ENCODE measurements around the gene CHRM3. TPM values are rescaled to one million over a fixed set of nuclear protein-coding genes. Genes with fewer than 3 reads are reported as not detected.
"Not testable (repeated sequence)": the region's sequence is repeated elsewhere in the genome, so short reads cannot be mapped to it uniquely, and the experiment has no call there.

CHRM3 gene
- total RNA-seq, 1 donor from 2014 or later: not detected

GRCh38 chr1:239367196-239367810, 19.1 kb upstream of the CHRM3 start:
- no peak for TF ChIP-seq CTCF (IDR thresholded peaks at IDR 0.05)
- ChIA-PET POLR2A (no interaction called here), CTCF (no interaction called here)
- Mint-ChIP-seq H3K27me3 (no peaks in the 10 kb centered on the region), H3K4me3 (no peak overlapping the region), H3K36me3 (ENCODE audit: low read depth) (no peaks in the 10 kb centered on the region), H3K27ac (no peak overlapping the region), H3K4me1 (no peaks in the 10 kb centered on the region), H3K9me3 (peaks cover 7% of the 10 kb centered on the region)
- intact Hi-C loops (cut with micrococcal nuclease): no loop called here
- DNase-seq (no peak), ATAC-seq (ENCODE audit: low read depth) (no peak)

GRCh38 chr1:239368436-239369109, 17.8 kb upstream of the CHRM3 start:
- H3K4me3 Mint-ChIP-seq: no peak overlapping the region
- intact Hi-C loops (cut with micrococcal nuclease): no loop called here
- H3K27me3 Mint-ChIP-seq: no peaks in the 10 kb centered on the region
- H3K36me3 Mint-ChIP-seq (ENCODE audit: low read depth): no peaks in the 10 kb centered on the region
- no peak for ATAC-seq (ENCODE audit: low read depth)
- no peak for DNase-seq
- H3K27ac Mint-ChIP-seq: no peak overlapping the region
- ChIA-PET POLR2A (no interaction called here), CTCF (no interaction called here)
- no peak for TF ChIP-seq CTCF (IDR thresholded peaks at IDR 0.05)
- peaks cover 9% of the 10 kb centered on the region for H3K9me3 Mint-ChIP-seq
- H3K4me1 Mint-ChIP-seq: no peaks in the 10 kb centered on the region

GRCh38 chr1:239370869-239371268, 15.5 kb upstream of the CHRM3 start:
- CTCF ChIA-PET; H3K4me3 Mint-ChIP-seq; DNase-seq; H3K36me3 Mint-ChIP-seq (ENCODE audit: low read depth); H3K9me3 Mint-ChIP-seq; H3K27me3 Mint-ChIP-seq; H3K4me1 Mint-ChIP-seq; intact Hi-C loops (cut with micrococcal nuclease); ATAC-seq (ENCODE audit: low read depth); H3K27ac Mint-ChIP-seq; POLR2A ChIA-PET: not testable (repeated sequence)

GRCh38 chr1:239382666-239383065, 3.7 kb upstream of the CHRM3 start:
- H3K4me1 Mint-ChIP-seq: peaks cover 2% of the 10 kb centered on the region
- ChIA-PET CTCF (no interaction called here), POLR2A (no interaction called here)
- ATAC-seq (ENCODE audit: low read depth): no peak
- peaks cover 17% of the 10 kb centered on the region for H3K27me3 Mint-ChIP-seq
- H3K27ac Mint-ChIP-seq: no peak overlapping the region
- no peaks in the 10 kb centered on the region for H3K9me3 Mint-ChIP-seq
- intact Hi-C loops (cut with micrococcal nuclease): no loop called here
- H3K36me3 Mint-ChIP-seq (ENCODE audit: low read depth): no peaks in the 10 kb centered on the region
- no peak overlapping the region for H3K4me3 Mint-ChIP-seq
- no peak for TF ChIP-seq CTCF (IDR thresholded peaks at IDR 0.05)
- no peak for DNase-seq

- POLR2A ChIA-PET: no interaction called here
- Mint-ChIP-seq H3K36me3 (ENCODE audit: low read depth) (no peaks in the 10 kb centered on the region), H3K4me1 (peaks cover 2% of the 10 kb centered on the region), H3K9me3 (no peaks in the 10 kb centered on the region), H3K27ac (no peak overlapping the region), H3K27me3 (peaks cover 25% of the 10 kb centered on the region), H3K4me3 (no peak overlapping the region)
- intact Hi-C loops (cut with micrococcal nuclease): no loop called here
- ATAC-seq (ENCODE audit: low read depth): no peak
- CTCF ChIA-PET: no interaction called here
- no peak for DNase-seq
- TF ChIP-seq CTCF (IDR thresholded peaks at IDR 0.05): no peak
Measured at GRCh38 chr1:239383714-239384113, 2.7 kb upstream of the CHRM3 start.

All from activated B cell treated with CpG ODN at 0.5 μM for 24 hours (primary cell).